Spleen (tissue), 7 donors: ENCODE results near the gene CDH26.

Experiments used
- CTCF ChIP-seq, 11 experiments: fragments of 200-600 bp in 7 of 11; fragments of 450-650 bp in 4 of 11; sonication (generic) in 4 of 11; IDR thresholded peaks in 8 of 11; conservative IDR thresholded peaks in 3 of 11; 1 replicate in 7 of 11; 2 replicates in 4 of 11; pipeline versions ENCODE4 v1.4.0 to v1.8.0; 2016 to 2021; ENCODE audit warnings: antibody characterized with exemption in 11 of 11, inconsistent platforms in 4 of 11, mild to moderate bottlenecking in 1 of 11
- POLR2A ChIP-seq, 3 donors: fragments of 450-650 bp; IDR thresholded peaks; one replicate each; pipeline ENCODE4 v1.5.1; 2017; ENCODE audit warnings: antibody characterized with exemption in 3 of 3, mild to moderate bottlenecking in 1 of 3
- POLR2AphosphoS5 ChIP-seq, 3 donors: sonication (generic); formaldehyde crosslinking; IDR thresholded peaks; one replicate each; pipeline ENCODE4 v1.5.1; 2017; ENCODE audit warnings: antibody characterized with exemption in 3 of 3
- donor health status: DM: no; HTN: no; CAD: no; lungs with moderate emphysema.
- donor health status: DM: no; HTN: no; CAD: no.
- donor health status: DM: no; HTN: no; CAD: no.

- TF ChIP-seq CTCF (IDR thresholded peaks at IDR 0.05 in 8 of 11, conservative IDR thresholded peaks at IDR 0.05 in 3 of 11), result no peak
- TF ChIP-seq POLR2AphosphoS5 (IDR thresholded peaks at IDR 0.05), result no peak
- no peak for TF ChIP-seq POLR2A (IDR thresholded peaks at IDR 0.05)
These were observed 50.0 kb downstream of the CDH26 start for GRCh38 chr20:60008130-60008808.
